ENCODE results near the gene SYVN1.

SYVN1 gene

DNA sequence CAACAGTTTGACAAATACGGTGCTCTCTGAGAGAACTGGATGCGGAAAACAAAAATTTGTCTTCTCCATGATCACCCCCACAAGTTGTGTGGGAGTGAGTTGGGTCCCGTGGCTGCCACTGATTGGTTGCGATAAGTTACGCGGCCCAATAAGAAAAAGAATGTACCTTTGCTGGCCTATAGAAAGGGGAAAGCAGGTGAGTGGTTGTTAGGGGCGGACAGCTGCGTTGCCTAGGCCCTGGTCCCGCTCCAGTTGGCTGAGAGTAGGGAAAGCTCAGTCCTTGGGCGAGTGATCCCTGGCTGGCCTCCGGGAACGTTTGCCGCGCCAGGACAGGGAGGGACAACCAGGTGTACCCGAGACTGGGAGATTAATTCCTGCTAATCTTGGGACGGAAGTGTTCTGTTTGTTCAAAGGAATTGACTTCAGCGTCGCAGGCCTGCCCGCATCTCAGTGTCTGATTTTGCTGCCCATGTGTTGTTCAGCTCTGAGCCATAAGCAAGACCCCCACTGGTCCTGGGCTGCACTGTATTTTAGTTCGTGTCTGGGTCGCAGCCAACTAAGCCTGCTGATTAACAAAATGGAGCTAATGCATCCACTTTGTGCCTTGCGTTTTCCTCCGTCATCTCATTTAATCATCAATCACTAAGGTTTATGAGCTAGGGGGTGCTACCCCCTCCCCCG lies 773 bp upstream of the SYVN1 start:
- TF ChIP-seq CTCF (IDR thresholded peaks at IDR 0.05; ENCODE audit: borderline replicate concordance, insufficient read depth, low read depth, low read length) = no peak
- peak overlapping the region; percentile 99 for H3K4me3 ChIP-seq (ENCODE audit: low read depth, low read length)

GRCh38 chr11:65133724-65134123 lies 595 bp downstream of the SYVN1 start:
- peak overlapping the region; percentile 99 for H3K4me3 ChIP-seq (ENCODE audit: low read depth, low read length)
- no peak for TF ChIP-seq CTCF (IDR thresholded peaks at IDR 0.05; ENCODE audit: borderline replicate concordance, insufficient read depth, low read depth, low read length)

- no peak for TF ChIP-seq CTCF (IDR thresholded peaks at IDR 0.05; ENCODE audit: borderline replicate concordance, insufficient read depth, low read depth, low read length)
- peak overlapping the region; percentile 99 for H3K4me3 ChIP-seq (ENCODE audit: low read depth, low read length)
These were observed 1.2 kb downstream of the SYVN1 start for GRCh38 chr11:65132988-65133700.

GRCh38 chr11:65132238-65132987 lies 1.9 kb downstream of the SYVN1 start:
- no peak for TF ChIP-seq CTCF (IDR thresholded peaks at IDR 0.05; ENCODE audit: borderline replicate concordance, insufficient read depth, low read depth, low read length)
- peak overlapping the region; percentile 99 for H3K4me3 ChIP-seq (ENCODE audit: low read depth, low read length)

- H3K4me3 ChIP-seq (ENCODE audit: low read depth, low read length) = peak overlapping the region; percentile 99
- no peak for TF ChIP-seq CTCF (IDR thresholded peaks at IDR 0.05; ENCODE audit: borderline replicate concordance, insufficient read depth, low read depth, low read length)
These were observed 2.5 kb downstream of the SYVN1 start for GRCh38 chr11:65131895-65132237.

DNA sequence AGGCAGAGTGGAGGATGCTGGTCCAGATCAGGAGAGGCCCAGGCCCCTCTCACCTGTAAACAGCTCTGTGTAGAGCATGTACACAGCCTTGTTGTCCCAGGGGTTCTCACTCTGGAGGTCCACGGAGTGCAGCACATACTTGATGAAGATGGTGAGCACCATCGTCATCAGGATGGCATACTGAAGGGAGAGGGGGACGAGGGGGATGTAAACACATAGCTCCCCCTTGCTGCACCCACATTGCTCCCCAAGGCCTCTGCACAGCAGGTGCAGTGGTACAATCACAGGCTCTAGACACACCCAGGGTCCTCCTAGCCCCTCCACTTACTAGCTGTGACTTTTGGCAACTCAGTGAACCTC lies 2.9 kb downstream of the SYVN1 start:
- no peak overlapping the region for H3K4me3 ChIP-seq (ENCODE audit: low read depth, low read length)
- TF ChIP-seq CTCF (IDR thresholded peaks at IDR 0.05; ENCODE audit: borderline replicate concordance, insufficient read depth, low read depth, low read length) = no peak

Measured in GM12875 (cell line).